ENCODE results near the gene C16orf54.

DNA sequence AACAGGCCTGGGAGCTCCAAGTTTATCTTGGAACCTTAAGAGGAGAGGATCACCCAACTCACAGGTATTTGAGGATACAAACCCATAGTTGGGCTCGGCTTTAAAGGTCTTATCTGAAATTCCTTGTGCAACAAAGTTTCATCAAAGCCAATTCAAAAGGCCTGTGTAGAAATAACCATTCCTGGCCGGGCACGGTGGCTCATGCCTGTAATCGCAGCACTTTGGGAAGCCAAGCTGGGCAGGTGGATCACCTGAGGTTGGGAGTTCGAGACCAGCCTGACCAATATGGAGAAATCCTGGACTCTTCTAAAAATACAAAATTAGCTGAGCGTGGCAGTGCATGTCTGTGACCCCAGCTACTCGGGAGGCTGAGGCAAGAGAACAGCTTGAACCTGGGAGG lies 28.7 kb downstream of the C16orf54 start:
- TF ChIP-seq, protein P1, sequence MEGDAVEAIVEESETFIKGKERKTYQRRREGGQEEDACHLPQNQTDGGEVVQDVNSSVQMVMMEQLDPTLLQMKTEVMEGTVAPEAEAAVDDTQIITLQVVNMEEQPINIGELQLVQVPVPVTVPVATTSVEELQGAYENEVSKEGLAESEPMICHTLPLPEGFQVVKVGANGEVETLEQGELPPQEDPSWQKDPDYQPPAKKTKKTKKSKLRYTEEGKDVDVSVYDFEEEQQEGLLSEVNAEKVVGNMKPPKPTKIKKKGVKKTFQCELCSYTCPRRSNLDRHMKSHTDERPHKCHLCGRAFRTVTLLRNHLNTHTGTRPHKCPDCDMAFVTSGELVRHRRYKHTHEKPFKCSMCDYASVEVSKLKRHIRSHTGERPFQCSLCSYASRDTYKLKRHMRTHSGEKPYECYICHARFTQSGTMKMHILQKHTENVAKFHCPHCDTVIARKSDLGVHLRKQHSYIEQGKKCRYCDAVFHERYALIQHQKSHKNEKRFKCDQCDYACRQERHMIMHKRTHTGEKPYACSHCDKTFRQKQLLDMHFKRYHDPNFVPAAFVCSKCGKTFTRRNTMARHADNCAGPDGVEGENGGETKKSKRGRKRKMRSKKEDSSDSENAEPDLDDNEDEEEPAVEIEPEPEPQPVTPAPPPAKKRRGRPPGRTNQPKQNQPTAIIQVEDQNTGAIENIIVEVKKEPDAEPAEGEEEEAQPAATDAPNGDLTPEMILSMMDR (IDR thresholded peaks at IDR 0.05; ENCODE audit: low read depth, low read length) = no peak
- TF ChIP-seq EZH2phosphoT487 (IDR thresholded peaks at IDR 0.05; ENCODE audit: low read depth) = no peak

Data from OCI-LY3 (cell line).